GM19324 (cell line): Measurements from ENCODE around the gene SERPINB5.

Source experiments
- ATAC-seq: cut with Tn5 transposase; IDR thresholded peaks from one replicate; pipeline ENCODE4 v1.9.1; 2021; ENCODE audit warnings: mild to moderate bottlenecking, moderate library complexity; ENCODE audit not compliant: unreplicated experiment, low FRiP score

SERPINB5 gene

GRCh38 chr18:63520053-63520685 is 43.4 kb downstream of the SERPINB5 start:
- no peak for ATAC-seq

GRCh38 chr18:63523660-63524059 is 46.9 kb downstream of the SERPINB5 start:
- no peak for ATAC-seq

- no peak for ATAC-seq
These were observed 50.5 kb downstream of the SERPINB5 start for GRCh38 chr18:63527251-63527650.

- no peak for ATAC-seq
These were observed 52.2 kb downstream of the SERPINB5 start for GRCh38 chr18:63528863-63529492.

DNA sequence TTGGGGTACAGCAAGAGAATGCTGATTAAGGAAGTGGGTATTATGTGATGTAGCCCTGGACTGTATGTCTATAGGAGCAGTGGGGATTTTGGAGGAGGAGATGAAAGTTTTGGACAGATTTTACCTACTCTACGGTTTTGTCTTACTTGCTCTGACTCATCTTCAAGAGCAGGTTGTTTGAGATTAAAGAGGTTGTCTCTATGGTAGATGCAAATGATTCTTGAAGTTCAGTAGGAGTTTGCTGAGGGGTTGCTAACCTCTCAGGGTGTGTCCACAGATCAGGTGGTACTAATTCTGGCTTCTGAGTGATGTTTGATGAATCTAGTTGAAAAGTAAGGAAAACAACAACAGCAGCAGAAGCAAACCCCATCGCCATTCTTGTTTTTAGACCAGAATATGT is 55.7 kb downstream of the SERPINB5 start:
- ATAC-seq = no peak

DNA sequence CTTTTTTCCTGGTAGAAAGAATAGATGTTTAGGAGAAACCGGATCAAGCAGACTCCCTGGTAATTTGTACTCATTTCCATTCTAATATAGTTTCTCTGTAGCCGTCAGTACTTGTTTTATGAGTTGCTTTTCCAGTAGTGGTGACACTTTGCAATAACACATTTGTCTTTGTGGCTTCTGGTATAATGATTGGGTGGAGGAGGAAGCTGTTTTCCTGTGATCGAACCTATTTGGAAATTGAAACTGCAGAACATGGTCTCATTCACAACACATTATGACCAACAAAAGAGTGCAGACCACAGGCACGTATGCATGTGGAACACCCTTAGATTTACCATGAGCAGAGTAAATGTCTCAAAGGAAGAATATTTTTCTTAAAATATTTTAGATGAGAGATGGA is 57.9 kb downstream of the SERPINB5 start:
- ATAC-seq = no peak

GRCh38 chr18:63539904-63540510 is 63.2 kb downstream of the SERPINB5 start:
- no peak for ATAC-seq

GRCh38 chr18:63542069-63542468 is 65.3 kb downstream of the SERPINB5 start, which contains the start of gene SERPINB12:
TSS of gene SERPINB12 (plus strand) at chr18:63542369. CDS start at chr18:63556160, 13,791 bp downstream.
- no peak for ATAC-seq

DNA sequence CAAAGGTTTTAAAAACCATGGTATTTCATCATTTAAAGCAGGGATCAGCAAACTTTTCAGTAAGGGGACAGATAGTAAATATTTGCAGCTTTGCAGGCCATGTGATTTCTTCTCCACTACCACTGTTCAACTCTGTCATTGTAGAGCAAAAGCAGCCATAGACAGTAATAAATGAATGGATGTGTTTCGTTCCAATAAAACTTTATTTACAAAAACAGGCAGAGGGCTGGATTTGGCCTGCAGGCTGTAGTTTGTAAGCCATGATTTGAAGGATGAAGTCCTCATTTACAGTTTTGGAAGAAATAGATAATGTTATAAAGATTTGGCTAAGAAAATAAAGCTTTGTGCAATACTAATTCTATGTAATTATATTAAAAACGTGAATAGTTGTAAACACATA is 67.3 kb downstream of the SERPINB5 start:
- no peak for ATAC-seq

DNA sequence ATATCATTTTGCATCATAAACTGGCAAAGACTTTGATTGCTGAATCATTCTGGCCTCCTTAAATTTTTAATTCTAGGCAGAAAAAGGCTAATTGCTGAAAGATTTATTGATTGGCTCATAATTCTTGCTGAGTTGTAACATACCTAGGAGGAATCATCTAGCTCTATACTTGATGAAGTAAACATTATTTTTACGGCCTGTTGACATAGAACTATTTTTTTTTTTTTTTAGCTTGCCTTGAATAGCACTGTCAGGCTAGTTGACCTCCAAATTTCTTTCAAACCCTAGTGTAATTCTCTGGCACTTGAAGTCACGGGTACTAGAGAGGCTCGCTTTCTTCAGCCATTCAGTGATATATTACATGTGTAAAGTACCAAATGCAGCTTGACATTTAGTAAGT is 68.2 kb downstream of the SERPINB5 start:
- ATAC-seq = no peak

- ATAC-seq = no peak
These were observed 73.3 kb downstream of the SERPINB5 start for GRCh38 chr18:63550068-63550467.

GRCh38 chr18:63551769-63552168 is 75.0 kb downstream of the SERPINB5 start:
- ATAC-seq = no peak

- ATAC-seq = no peak
These were observed 75.8 kb downstream of the SERPINB5 start for GRCh38 chr18:63552581-63552980.

DNA sequence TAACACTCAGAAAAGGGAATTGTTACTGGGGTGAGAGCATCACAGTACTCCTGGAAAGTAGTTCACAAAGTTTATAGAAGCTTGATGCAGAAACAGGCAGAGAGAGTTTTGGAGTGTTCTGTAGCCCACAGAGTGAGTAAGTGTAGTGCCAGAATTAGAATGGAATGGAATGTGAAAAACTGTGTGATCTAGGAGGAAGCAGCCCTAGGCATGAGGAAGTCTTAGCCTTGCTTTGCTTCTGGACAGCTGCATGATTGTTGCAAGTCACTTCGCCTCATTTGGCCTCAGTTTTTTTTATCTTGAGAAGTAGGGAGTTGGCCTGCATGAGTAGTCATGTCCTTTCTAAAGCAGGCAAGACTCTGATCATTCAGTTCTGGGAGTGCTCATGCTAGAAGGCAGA is 76.3 kb downstream of the SERPINB5 start:
- no peak for ATAC-seq
